Liver (tissue), 3 donors: ENCODE measurements around the gene PODXL2.

Experiments used
- CTCF ChIP-seq: fragments of 150-350 bp; IDR thresholded peaks from 2 replicates; pipeline ENCODE4 v1.5.1; 2017; ENCODE audit warnings: improper control_type of control experiment, low read depth, low read length; ENCODE audit not compliant: missing input control
- EGR1 ChIP-seq, 2 donors: IDR thresholded peaks; 2 replicates each; pipeline ENCODE4 v1.6.1; 2016 to 2018; ENCODE audit warnings: antibody characterized with exemption in 2 of 2, low read depth in 2 of 2
- FOXA1 ChIP-seq: IDR thresholded peaks from 2 replicates; pipeline ENCODE4 v1.6.1; 2016; ENCODE audit warnings: antibody characterized with exemption
- JUND ChIP-seq, 2 donors: IDR thresholded peaks; 2 replicates each; pipeline ENCODE4 v1.6.1; 2016; ENCODE audit warnings: antibody characterized with exemption in 2 of 2
- MAX ChIP-seq: IDR thresholded peaks from 2 replicates; pipeline ENCODE4 v1.6.1; 2016; ENCODE audit warnings: antibody characterized with exemption
- RAD21 ChIP-seq, 2 donors: IDR thresholded peaks; 2 replicates each; pipeline ENCODE4 v1.6.1; 2016; ENCODE audit warnings: antibody characterized with exemption in 2 of 2, mild to moderate bottlenecking in 2 of 2
- REST ChIP-seq: IDR thresholded peaks from 2 replicates; pipeline ENCODE4 v1.6.1; 2016; ENCODE audit warnings: antibody characterized with exemption, mild to moderate bottlenecking
- RXRA ChIP-seq, 2 donors: IDR thresholded peaks; 2 replicates each; pipeline ENCODE4 v1.6.1; 2017 to 2018; ENCODE audit warnings: antibody characterized with exemption in 2 of 2, mild to moderate bottlenecking in 1 of 2
- SP1 ChIP-seq: IDR thresholded peaks from 2 replicates; pipeline ENCODE4 v1.6.1; 2018; ENCODE audit warnings: antibody characterized with exemption, mild to moderate bottlenecking
- TAF1 ChIP-seq: conservative IDR thresholded peaks from 2 replicates; pipeline ENCODE4 v1.6.1; 2016; ENCODE audit warnings: antibody characterized with exemption, mild to moderate bottlenecking
- YY1 ChIP-seq: IDR thresholded peaks from 2 replicates; pipeline ENCODE4 v1.6.1; 2016; ENCODE audit warnings: antibody characterized with exemption, mild to moderate bottlenecking
- ZBTB33 ChIP-seq: IDR thresholded peaks from 2 replicates; pipeline ENCODE4 v1.6.1; 2016; ENCODE audit warnings: antibody characterized with exemption
- donor health status: healthy.
- donor health status: healthy.

GRCh38 chr3:127673191-127674100 is 44.5 kb downstream of the PODXL2 start:
- TF ChIP-seq CTCF (no peak), REST (no peak), SP1 (no peak), TAF1 (no peak), ZBTB33 (no peak), JUND (IDR thresholded peaks at IDR 0.05) (no peak), FOXA1 (no peak), RAD21 (IDR thresholded peaks at IDR 0.05) (no peak), MAX (no peak), EGR1 (IDR thresholded peaks at IDR 0.05; ENCODE audit: low read depth in 2 of 2) (no peak), RXRA (IDR thresholded peaks at IDR 0.05) (no peak), YY1 (no peak)
